ENCODE data around the gene HGF. TPM values are rescaled to one million over a fixed set of nuclear protein-coding genes. Genes with fewer than 3 reads are reported as not detected.

HGF gene
- total and polyA plus RNA-seq, 2 of the 8 experiments (the other 6 are each of a cell fraction or from before 2014, with no cell fraction given), result 0.05 to 0.60 TPM

DNA sequence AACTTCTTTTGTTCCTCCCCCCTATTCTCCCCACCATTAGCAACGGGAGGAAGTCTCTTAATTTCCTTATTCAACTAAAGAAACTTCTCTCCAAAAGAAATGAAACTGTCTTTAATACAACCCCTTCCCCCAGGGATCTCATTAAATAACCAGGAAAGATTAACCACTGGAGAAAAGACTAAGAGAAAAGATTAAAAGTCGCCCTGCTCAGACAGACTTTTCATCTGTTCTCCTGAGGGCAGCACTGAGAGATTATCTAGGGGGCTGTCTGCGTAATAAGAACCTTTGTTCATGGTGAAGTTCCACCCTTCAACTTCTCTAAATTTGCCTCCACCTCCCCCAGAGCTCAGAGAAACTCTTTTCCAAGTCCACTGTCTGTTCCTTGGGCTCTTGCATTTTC, 105.5 kb downstream of the HGF start (continued):
- TF ChIP-seq HDAC6 (IDR thresholded peaks at IDR 0.05; ENCODE audit: low read depth, low read length) (no peak), MAFK (IDR thresholded peaks at IDR 0.05; ENCODE audit: low read depth, low read length) (no peak)
